Right ventricle myocardium inferior (tissue), 1 donor: ENCODE data around the gene C1QTNF3. TPM values are rescaled to one million over a fixed set of nuclear protein-coding genes. Genes with fewer than 3 reads are reported as not detected.

ENCODE experiments used
- ATAC-seq: fragments of 200-7000 bp; cut with Tn5 transposase; one replicate; pipeline ENCODE4 v1.9.1; 2020; ENCODE audit warnings: mild to moderate bottlenecking, moderate library complexity
- DNase-seq: peaks from one replicate; pipeline ENCODE4 v3.0.0; 2021; ENCODE audit errors: missing footprints
- intact Hi-C: fragments of 100-400 bp; cut with DNase I; formaldehyde crosslinking; loops from one replicate; pipeline ENCODE4 v1.11.0; 2022
- total RNA-seq: library from RNA; stranded (reverse); fragmentation: NEBNext Ultra II Directional; extraction: Animal tissue kit (Norgen Biotek cat#: 25700); gene quantifications from one replicate; pipeline ENCODE4 v1.2.1, GENCODE V29; 2021
- donor health status: DM: no; HTN: yes; CAD: no; lungs with severe emphysema.

Gene C1QTNF3
- total RNA-seq, 1 donor from 2014 or later: 0.60 TPM

DNA sequence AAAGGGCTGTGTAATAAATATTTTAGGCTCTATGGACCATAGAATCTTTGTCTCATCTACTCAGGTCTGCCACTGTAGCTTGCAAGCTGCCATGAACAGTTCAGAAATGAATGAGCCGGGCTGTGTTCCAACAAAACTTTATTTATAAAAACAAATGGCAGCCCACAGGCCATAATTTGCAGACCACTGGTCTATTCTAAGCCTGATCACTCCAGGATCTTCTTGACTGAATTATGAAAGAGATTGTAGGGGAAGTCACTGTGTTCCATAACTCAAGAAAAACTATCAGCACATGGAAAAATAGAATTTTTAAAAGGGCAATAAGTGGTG lies 11.4 kb upstream of the C1QTNF3 start:
- intact Hi-C loops: no loop called here
- ATAC-seq: no peak
- no peak for DNase-seq

DNA sequence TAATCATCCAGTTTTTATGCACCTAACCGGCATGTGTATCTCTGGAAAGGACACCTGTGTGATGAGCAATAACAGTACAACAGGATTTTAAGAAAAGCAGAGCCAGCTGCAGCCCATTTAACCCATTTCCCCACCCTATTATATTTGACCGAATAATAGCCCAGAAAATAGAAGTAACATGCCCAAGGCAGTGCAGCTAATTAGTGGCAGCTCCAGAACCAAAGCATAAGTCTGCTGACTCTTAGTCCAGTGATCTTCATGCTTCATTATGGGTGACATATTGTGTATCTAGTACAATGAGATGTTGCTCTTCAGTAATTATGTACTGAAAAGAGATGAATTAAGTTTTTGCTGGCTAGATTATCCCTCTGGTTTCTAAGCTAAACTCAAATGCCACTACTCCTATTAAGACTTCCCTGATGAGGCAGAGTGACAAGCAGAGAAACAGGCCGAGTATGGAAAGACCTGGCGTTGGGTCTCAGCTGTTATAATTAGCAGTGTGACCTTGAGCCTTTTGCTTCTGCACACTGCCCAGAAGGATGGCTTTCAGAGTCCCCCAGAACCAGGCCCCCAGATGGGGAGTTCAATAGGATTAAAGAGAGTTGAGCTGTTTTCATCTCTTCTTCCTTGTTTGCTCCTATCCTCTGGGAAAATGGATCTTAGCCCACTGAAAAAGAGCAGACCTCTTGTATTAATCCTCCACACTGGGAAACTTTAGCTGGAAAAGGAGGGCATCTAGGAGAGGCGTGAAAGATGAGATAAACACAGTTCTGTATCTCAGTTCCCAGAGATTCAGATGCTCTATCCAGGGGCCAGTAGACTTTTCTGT lies 10.8 kb upstream of the C1QTNF3 start:
- intact Hi-C loops: no loop called here
- ATAC-seq: peak; percentile 56
- no peak for DNase-seq

DNA sequence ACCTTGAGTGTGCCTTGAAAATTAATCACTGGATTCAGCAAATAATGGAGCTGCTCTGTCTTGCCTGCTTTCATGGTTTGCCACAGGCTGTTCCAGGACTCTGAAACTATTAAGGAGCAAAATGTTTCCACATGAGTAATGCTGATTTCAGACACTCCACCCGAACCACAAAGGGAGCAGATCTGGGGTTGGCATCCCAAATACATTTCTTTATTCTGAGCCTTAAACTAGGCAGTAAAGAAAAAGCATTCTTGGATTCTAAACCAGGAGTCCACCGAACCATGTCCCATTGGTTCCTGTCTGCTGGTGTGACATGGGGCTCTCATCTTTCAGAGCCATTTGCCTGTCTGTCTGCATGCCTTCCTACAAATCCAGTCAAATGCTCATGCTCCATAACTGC lies 10.1 kb upstream of the C1QTNF3 start:
- no peak for ATAC-seq

DNA sequence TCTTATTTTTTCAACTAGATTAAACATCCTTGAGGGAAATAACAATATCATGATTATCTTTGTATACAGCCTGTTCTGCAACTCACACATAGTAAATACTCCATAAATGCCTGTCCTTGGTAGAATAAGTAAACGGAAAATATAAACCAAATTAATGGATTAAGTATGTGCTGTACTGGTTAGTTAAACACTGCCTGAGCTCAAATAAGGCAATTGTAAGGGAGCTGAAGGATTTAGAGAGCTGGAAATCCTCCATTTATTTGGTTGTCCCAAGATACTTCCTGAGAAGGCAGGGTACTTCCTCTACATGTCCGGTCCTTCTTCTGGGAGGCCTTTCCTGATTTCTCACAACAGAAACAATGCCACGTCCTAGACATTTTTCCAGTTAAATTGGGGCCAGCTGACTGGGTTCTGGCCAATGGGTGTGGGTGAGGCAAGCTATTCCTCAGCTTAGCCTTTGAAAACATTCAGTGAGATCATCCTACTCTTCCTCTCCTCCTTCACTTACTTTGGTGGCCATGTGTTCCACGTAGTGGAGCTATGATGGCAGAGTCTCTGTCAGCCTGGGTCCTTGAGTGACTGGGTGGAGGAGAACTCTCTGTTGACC lies 8.5 kb upstream of the C1QTNF3 start:
- intact Hi-C loops: no loop called here
- DNase-seq: no peak
- ATAC-seq: no peak

More for the DNA sequence above, 10.1 kb upstream of the C1QTNF3 start:
- no peak for DNase-seq
- intact Hi-C loops: no loop called here

DNA sequence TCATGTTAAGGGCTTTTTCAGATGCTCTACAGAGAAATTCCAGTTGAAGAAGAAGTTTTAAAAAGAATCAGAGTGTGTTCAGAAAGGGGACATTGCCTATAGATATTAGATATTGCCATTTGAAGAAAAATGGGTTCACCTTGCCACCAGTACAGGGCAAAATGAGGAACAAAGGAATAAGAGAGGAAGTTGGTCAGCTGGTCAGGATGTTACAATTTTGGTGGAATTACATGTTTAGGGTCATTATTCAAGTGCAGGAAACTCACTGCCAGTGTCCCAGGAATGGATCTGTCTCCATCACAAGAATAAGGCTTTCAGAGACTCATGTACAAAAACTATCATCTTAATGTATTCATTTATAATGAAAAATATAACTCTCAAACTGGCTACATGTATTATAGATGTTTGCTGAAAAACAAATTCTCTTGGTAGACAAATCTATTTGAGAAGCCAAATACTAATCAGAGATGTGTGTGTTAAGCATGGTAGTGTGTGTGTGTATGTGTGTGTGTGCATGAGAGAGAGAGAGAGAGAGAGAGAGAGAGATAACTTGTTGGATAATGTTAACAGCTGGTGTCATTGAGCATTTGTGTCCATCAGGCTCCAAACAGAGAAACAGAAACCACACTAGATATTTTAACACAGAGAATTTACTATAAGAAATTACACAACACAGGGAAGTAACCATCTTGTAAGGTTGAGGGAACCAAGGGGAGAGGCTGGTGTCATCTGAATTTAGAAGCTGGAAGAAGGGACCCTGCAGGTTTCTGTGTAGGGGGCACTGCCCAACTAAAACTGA lies 5.0 kb upstream of the C1QTNF3 start:
- DNase-seq: no peak
- ATAC-seq: no peak
- intact Hi-C loops: no loop called here

DNA sequence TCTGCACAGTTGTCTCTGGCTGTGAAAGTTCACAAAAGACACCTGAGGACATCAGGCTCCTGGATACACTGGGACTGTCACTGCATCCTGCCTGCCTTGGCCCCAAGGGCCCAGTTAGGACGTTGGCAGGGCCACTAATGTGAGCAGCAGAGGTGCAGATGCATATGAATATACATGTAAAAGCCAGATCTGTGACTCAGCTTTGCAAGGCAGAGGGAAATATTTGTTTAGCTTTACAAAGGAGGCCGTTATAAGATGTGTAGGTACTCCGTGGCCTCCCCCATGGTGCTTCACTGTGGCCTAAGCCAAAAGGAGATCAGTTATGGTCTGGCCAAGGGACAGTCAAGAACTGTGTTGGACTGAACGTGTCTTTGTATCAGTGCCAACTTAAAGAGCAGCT lies 4.1 kb upstream of the C1QTNF3 start:
- no peak for ATAC-seq
- no peak for DNase-seq
- intact Hi-C loops: no loop called here

DNA sequence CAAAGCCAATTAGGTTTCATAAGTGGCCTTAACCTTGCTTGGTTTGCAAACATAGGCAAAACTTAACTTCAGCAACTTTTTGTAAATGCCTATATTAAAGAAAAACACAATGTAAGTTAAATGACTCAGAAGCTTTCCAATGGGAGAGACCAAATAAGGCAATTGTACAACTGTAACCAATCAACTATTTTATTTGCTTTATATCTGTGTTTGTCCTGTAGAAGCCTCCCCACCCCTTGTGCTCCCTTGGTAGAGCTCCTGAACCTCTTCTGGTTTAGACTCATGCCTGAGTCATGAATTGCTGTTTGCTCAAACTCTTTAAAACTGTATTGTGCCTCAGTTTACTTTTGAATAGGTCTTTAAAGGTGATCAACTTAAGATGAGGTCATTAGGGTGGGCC lies 3.0 kb upstream of the C1QTNF3 start:
- no peak for ATAC-seq
- DNase-seq: no peak
- intact Hi-C loops: loop anchor here (2.0 kb wide), 1 partner anchor 37 kb away; the partner anchor contains the start of gene AMACR

DNA sequence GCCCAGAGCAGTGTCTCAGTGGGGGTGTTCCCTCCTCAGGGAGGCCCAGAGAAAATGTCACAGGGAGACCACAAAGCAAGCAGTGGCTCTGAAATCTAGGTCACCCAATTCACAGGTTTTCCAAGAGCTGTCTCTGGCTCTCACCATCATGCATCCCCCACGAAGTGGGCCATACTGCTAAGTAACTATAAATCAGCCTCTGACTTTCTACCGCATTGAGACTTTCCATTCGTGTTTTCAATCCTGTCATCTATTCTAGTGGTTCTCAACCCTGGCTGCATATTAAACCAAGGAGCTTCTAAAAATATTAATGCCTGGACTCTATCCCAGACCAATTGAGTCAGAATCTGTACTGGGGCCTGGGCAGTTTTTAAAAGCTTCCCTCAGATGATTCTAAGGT lies 2.0 kb upstream of the C1QTNF3 start:
- DNase-seq (no peak), ATAC-seq (peak; percentile 55)
- intact Hi-C loops: loop anchor here (2.0 kb wide), 1 partner anchor 36 kb away; the partner anchor contains the start of gene AMACR

DNA sequence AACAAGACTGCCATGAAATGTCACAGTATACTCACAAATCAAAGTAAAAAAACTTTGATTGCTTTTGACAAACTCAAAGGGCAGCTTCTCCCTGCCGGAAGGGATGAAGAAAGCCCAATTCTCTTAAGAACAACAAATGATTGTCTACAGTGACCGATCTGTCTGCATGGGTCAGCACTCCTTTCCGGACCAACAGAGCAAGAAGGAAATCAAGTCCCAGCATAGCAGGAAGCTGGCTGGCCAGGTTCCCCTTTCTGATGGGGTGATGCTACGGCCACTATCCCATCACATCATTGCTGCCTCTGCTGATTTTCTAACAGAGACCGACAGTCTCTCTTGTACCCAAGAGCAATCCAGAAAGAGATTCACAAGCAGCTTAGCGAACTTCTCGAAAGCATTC lies 692 bp downstream of the C1QTNF3 start:
- DNase-seq (no peak), ATAC-seq (peak; percentile 74)
- intact Hi-C loops: no loop called here

DNA sequence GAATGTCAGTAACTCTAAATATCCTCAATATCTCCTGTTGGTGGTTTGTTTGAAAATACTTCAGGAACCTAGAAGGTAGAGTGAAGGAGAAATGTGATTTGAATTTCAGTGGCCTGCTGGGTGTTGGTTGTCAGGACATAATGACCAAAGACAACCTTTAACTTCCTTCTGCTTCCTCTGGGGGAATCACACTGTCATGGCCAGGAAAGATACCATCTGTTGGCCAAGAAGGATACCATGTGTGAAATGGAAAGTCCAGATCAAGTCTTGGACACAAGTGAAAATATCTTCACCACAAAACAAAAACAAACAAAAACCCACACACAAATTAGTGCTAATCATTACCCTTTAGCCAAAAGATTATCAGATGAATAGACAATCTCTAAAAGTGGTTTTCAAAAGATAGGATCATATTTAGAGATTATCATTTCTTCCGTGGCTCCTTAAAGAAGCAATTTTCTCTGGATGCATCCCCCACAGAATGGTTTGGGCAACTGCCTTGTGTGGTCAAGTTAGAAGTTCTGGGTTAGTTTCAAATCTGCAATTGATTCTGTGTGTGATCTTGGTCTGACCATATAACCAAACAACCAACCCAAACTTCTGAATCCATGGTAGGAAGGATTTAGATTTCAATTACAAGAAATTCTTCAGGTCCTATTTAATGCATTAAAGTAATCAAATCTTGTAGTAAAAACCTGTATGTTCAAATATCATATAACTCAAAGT lies 1.6 kb downstream of the C1QTNF3 start:
- ATAC-seq: no peak
- intact Hi-C loops: no loop called here
- no peak for DNase-seq

DNA sequence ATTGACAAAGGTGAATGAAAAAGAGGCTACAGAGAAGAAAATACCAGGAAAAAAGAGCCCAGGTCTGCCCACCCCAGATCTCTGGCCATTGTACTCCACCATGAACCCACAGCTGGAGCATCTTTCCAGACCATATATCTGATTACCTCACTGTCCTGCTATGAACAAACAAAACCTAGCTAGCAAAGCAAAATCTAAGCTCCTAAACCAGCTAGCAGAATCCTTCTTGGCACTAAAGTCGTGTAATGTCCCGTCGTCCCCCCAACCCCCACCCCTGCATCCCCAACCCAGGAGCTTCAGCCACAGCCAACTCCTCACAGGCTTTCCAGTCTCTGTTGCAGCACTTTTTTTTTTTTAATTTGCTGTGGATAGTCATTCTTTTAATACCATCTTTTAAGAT lies 2.5 kb downstream of the C1QTNF3 start:
- intact Hi-C loops: no loop called here
- DNase-seq: no peak

DNA sequence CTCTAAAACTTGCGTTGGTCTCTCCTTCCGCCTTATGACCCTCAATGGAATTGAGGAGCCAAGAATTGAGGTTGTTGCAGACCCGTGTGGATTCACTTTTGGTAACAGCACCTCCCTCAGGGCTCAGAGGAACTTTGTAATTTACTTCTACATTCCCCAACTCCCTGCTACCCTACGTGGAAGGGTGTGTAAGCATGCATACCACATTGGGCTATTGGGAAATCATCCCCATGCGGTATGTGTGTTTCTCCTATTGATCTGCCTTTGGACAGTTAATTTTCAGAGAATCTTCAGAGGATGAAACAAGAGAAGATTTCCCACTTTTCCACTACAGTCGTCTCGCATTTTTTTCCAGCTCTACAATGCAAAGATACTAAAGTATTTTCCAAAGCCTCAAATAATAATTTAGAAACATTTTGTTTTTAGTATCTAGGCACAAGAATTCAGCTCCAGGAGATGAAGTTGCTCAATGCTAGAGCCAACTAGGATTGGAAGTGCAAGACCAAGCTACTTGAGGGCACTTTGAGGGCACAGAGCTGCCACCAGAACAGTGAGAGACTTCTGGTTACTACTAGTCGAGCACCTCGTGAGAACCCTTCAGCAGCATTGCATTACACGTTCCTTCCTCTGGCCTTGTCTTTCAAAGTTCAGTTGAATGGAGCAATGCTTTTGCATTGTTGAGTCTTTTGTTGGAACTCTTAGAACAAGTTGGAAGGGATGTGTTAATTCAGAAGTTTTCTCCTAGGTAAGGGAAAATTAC lies 3.4 kb downstream of the C1QTNF3 start:
- DNase-seq (no peak), ATAC-seq (no peak)
- intact Hi-C loops: no loop called here

More for the DNA sequence above, 2.5 kb downstream of the C1QTNF3 start:
- ATAC-seq: no peak

DNA sequence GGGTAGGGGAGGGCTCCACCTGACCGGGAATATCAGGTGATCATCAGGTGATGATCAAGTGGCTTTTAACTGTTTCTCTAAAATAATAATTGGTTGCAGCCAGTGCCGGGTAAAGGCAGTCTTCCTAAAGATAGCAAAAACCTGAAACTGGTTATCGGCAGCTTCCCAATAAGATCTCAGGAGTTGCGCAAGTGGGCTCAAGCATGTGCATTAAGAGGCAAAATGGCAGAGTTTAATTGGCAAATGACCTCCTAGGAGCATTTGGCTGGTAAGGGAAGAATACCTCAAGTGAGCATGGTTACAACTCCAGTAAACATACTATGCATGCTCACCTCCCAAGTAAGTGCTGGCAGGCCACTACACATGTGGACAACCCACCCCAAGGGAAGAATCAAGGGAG lies 4.2 kb downstream of the C1QTNF3 start:
- intact Hi-C loops: no loop called here
- DNase-seq (no peak), ATAC-seq (no peak)

DNA sequence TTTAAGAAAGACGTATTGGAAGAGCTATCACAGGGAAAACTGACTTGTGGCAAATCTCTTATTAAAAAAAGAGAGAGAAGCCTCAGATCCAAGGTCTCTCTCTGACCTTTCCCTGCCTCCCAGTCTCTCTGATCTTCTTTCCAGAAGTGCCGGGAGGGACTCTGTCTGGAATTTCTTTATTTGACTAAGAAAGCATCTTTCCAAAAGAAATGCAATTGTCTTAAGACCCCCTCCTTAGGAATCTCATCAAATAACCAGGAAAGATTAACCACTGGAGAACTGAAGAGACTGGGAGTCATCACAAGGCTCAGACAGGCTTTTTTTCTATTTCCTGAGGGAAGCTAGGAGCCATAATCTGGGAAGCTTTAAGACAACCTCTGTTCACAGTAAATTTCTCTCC lies 4.6 kb downstream of the C1QTNF3 start:
- DNase-seq: no peak
- no peak for ATAC-seq
- intact Hi-C loops: no loop called here

DNA sequence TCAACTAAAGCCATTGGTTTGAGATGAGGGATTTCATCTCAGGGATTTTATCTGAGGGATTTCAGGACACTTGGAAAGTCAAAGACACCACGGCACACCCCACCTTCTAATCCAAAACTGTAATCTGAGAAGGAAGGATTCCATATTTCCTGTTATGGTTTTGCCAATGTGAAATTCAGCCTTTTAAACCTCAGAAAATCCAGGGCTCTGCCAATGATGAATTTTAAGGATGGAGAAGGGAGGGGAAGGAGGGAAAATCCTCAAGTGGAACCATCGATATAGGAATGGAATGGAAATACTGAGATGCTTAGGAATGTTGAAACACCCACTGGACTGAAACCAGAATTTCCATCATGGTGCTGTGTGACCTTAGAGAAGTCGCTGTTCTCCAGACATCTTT lies 5.3 kb downstream of the C1QTNF3 start:
- ATAC-seq: no peak
- intact Hi-C loops: no loop called here

DNA sequence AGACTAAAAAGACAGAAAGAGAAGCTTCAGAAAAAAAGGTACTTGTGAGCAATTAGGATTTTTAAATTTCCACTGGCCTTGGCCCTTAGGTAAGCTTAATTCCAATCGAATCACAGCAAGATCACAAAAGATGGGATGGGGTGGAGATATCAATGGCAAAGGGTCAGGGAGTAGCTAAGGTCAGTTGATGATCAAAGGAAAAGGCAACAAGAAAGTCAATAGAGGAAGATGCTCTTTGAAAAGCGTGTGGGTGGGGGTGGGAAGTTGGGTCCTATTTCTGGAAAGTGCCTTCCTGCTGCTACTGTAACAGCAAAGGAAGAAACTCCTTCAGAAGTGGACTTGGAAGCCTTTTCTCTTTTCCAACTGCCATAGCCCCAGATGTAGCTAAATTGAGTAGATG lies 7.3 kb downstream of the C1QTNF3 start:
- DNase-seq: no peak
- intact Hi-C loops: no loop called here
- ATAC-seq: no peak

More for the DNA sequence above, 5.3 kb downstream of the C1QTNF3 start:
- DNase-seq: no peak

DNA sequence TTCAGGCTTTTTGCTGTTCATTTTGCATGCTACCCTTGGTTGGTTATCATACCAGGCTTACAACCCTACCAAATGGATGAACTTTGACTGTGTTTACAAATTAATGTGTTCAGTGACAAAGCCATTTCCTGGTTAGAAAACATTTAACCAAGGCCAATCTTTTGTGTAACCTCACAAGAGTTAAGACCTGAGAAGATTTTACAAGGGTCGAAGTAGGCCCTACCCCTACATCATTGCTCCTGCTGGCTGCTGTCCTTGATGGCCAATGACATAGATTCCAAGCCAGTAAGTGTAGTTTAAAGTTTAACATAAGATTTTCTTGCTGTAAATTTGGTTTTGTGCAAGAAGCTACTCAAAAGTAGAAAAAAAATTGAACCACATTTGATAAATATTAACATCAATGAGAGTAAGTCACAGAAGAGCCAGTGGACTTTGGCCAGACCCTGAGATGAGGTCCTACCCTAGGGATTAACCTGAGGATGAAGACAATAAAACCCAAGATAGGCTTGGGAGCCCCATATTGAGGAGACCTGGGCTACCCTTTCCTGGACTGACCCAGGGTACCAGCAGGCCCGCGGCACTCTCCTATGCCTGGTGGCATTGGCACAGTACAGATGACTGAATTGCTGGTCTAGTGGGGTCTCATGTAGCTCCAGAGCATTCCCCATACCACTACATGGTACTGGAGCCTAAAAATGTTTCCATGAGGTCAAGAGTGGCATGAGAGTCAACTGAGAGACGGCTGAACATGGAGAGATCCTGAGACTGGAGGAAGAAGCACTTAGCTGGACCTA lies 8.3 kb downstream of the C1QTNF3 start:
- DNase-seq (no peak), ATAC-seq (no peak)
- intact Hi-C loops: no loop called here

DNA sequence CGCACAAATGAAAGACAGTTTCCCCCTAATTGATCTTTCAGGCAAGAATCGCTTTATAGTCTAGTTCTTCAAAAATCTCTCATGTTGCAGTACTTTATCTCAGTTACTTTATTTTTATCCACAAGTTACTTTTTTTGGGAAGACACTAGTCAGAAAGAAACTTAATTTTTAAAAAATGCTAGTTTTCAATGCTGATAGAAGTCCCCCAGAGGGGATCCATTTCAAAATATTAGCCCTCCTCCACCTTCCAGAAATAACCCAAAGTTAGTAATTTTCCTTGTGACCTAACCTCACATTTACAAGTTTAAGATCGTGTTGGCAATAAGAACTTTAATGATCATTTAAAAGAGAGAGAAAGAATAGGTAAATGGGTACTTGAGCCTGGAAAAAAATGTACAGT lies 11.0 kb downstream of the C1QTNF3 start:
- ATAC-seq (no peak), DNase-seq (no peak)
- intact Hi-C loops: no loop called here
